Activated T-helper 17 cell treated with anti-CD3 and anti-CD28 coated beads, Interleukin-2, amount 50 U/mL, for 72 hours (primary cell): ENCODE data around the gene TNFRSF6B. TPM values are rescaled to one million over a fixed set of nuclear protein-coding genes. Genes with fewer than 3 reads are reported as not detected.
"Not testable (repeated sequence)": the region's sequence is repeated elsewhere in the genome, so short reads cannot be mapped to it uniquely, and the experiment has no call there.

ENCODE experiments used
- ATAC-seq: fragments of 150-1000 bp; cut with Tn5 transposase; replicated peaks from 2 replicates; pipeline ENCODE4 v1.10.0; 2021; ENCODE audit warnings: mild to moderate bottlenecking, moderate library complexity
- H3K27ac Mint-ChIP-seq: one replicate; pipeline ENCODE4 v1.8.0; 2022; ENCODE audit warnings: mixed read lengths
- H3K27me3 Mint-ChIP-seq: one replicate; pipeline ENCODE4 v1.8.0; 2022; ENCODE audit warnings: mixed read lengths
- H3K36me3 Mint-ChIP-seq: one replicate; pipeline ENCODE4 v1.8.0; 2022; ENCODE audit warnings: low read depth, mild to moderate bottlenecking, mixed read lengths
- H3K4me1 Mint-ChIP-seq: one replicate; pipeline ENCODE4 v1.8.0; 2022; ENCODE audit warnings: mixed read lengths
- H3K4me3 Mint-ChIP-seq: one replicate; pipeline ENCODE4 v1.8.0; 2022; ENCODE audit warnings: mild to moderate bottlenecking, mixed read lengths
- H3K9me3 Mint-ChIP-seq: one replicate; pipeline ENCODE4 v1.8.0; 2022; ENCODE audit warnings: mixed read lengths
- total RNA-seq, 2 donors: library from RNA; stranded (reverse); gene quantifications; one replicate each; pipeline ENCODE4 v1.2.3, GENCODE V29; 2022

Gene TNFRSF6B, protein sequence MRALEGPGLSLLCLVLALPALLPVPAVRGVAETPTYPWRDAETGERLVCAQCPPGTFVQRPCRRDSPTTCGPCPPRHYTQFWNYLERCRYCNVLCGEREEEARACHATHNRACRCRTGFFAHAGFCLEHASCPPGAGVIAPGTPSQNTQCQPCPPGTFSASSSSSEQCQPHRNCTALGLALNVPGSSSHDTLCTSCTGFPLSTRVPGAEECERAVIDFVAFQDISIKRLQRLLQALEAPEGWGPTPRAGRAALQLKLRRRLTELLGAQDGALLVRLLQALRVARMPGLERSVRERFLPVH
- total RNA-seq, result not detected

DNA sequence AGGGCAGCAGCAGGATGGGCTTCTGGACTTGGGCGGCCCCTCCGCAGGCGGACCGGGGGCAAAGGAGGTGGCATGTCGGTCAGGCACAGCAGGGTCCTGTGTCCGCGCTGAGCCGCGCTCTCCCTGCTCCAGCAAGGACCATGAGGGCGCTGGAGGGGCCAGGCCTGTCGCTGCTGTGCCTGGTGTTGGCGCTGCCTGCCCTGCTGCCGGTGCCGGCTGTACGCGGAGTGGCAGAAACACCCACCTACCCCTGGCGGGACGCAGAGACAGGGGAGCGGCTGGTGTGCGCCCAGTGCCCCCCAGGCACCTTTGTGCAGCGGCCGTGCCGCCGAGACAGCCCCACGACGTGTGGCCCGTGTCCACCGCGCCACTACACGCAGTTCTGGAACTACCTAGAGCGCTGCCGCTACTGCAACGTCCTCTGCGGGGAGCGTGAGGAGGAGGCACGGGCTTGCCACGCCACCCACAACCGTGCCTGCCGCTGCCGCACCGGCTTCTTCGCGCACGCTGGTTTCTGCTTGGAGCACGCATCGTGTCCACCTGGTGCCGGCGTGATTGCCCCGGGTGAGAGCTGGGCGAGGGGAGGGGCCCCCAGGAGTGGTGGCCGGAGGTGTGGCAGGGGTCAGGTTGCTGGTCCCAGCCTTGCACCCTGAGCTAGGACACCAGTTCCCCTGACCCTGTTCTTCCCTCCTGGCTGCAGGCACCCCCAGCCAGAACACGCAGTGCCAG is at the start of gene TNFRSF6B:
TSS of gene TNFRSF6B (plus strand) at position 25 of the 729 bp plus-strand sequence. CDS start at position 141, 116 bp downstream.
- H3K4me3 Mint-ChIP-seq, result peak within 1 kb of the TSS; percentile 39
- no peaks in the 10 kb centered on the region for H3K4me1 Mint-ChIP-seq
- peaks cover 10% of the 10 kb centered on the region for H3K36me3 Mint-ChIP-seq
- no peaks in the 10 kb centered on the region for H3K9me3 Mint-ChIP-seq
- no peaks in the 10 kb centered on the region for H3K27me3 Mint-ChIP-seq
- H3K27ac Mint-ChIP-seq, result peak within 1 kb of the TSS; percentile 33
- ATAC-seq, result no peak

DNA sequence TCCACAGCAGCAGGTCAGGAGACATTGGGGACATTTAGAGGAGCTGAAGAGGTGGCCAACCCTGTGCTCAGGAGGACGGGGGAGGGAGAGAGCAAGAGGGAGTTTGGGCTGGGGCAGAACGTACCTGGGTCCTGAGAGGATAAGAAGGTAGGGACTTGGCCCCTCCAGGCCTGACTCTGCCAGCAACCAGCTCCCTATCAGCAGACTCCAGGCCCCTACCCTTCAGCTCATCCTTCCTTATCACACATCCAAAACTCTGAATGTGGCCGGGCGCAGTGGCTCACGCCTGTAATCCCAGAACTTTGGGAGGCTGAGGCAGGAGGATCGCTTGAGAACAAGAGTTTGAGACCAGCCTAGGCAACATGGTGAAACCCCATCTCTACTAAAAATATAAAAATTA is 48.3 kb upstream of the TNFRSF6B start:
- Mint-ChIP-seq H3K27ac (no peak overlapping the region), H3K9me3 (no peaks in the 10 kb centered on the region), H3K27me3 (no peaks in the 10 kb centered on the region), H3K4me3 (no peak overlapping the region), H3K4me1 (peaks cover 5% of the 10 kb centered on the region), H3K36me3 (no peaks in the 10 kb centered on the region)
- ATAC-seq, result no peak

DNA sequence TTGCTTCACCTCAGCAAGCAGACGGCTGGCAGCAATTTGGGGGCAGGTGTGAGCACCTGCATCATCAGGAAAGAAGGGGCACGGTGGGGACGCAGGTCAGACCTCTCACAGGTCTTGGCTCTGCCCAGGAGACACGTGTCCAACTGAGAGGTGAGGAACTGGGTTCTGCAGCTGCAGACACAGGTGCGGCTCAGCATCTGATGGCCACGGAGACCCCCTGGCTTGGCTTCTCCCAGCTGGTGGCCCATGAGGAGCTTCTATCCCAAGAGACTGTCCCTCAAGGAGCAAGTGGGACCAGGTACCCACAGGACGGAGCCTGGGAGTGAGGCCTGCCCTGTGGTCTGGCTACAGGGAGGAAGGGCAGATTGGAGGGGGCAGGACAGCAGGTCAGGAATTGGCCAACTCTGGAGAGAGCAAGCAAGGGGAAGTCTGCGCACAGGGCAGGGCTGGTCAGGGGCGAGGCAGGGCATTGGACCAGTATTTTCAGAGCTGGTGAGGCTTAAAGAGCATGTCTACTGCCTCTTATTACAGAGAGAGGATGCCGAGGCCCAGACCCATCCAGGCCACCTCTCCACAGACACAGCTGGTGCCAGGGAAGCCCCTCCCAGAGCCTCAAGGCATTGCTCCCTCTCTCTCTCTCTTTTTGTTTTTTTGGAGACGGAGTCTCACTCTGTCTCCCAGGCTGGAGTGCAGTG is 47.4 kb upstream of the TNFRSF6B start:
- H3K4me1 Mint-ChIP-seq, result peaks cover 5% of the 10 kb centered on the region
- no peaks in the 10 kb centered on the region for H3K36me3 Mint-ChIP-seq
- no peaks in the 10 kb centered on the region for H3K9me3 Mint-ChIP-seq
- no peaks in the 10 kb centered on the region for H3K27me3 Mint-ChIP-seq
- no peak for ATAC-seq
- no peak overlapping the region for H3K27ac Mint-ChIP-seq
- no peak overlapping the region for H3K4me3 Mint-ChIP-seq

- H3K27me3 Mint-ChIP-seq, result not testable (repeated sequence)
Measured at GRCh38 chr20:63650486-63650885, 46.0 kb upstream of the TNFRSF6B start.

GRCh38 chr20:63651942-63652191 is 44.6 kb upstream of the TNFRSF6B start:
- ATAC-seq, result no peak
- Mint-ChIP-seq H3K4me1 (peaks cover 9% of the 10 kb centered on the region), H3K4me3 (peak overlapping the region; percentile 78), H3K27me3 (no peaks in the 10 kb centered on the region), H3K36me3 (no peaks in the 10 kb centered on the region), H3K9me3 (no peaks in the 10 kb centered on the region), H3K27ac (peak overlapping the region; percentile 70)

More at GRCh38 chr20:63650486-63650885, 46.0 kb upstream of the TNFRSF6B start:
- H3K36me3 Mint-ChIP-seq, H3K27ac Mint-ChIP-seq, H3K9me3 Mint-ChIP-seq, ATAC-seq, H3K4me3 Mint-ChIP-seq, H3K4me1 Mint-ChIP-seq: not testable (repeated sequence)

DNA sequence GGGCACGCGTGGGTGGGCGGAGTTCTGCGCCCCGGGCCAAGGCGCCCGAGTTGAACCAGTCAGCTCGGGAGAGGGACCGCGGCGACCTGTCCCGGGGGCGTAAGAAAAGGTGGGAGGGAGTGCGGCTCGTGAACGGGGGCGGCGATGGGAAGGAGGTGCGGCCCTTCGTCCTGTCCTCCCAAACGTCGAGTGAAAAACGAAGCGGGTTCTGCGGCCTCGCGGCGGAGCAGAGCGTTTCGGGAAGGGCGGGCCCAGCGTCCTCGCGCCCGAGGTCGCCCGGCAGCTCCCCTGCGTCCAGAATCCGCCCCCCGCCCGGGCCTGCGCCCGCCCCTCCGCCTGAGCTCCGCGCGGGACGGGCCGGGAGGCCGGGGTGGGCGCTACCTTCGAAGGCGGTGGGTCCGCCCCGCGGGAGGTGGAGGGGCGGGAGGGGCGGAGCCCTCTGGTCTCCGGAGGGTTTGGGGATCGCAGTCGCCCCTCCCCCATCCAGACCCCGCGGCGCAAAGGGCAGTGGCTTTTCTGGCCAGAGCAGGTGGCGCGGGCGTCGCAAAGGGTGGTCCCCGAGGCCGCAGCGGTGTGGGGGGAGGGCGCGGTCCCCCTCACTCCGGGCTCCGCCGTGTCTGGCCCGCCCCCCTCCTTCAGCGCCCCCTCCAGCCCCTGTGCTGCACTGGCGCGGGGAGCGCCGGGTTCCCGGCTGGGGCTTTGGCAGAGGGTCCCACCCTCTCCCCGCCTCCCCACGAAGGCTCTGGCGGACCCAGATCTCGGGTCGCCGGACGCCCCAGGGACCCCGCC is 44.1 kb upstream of the TNFRSF6B start:
- Mint-ChIP-seq H3K36me3 (no peaks in the 10 kb centered on the region), H3K27me3 (no peaks in the 10 kb centered on the region)

DNA sequence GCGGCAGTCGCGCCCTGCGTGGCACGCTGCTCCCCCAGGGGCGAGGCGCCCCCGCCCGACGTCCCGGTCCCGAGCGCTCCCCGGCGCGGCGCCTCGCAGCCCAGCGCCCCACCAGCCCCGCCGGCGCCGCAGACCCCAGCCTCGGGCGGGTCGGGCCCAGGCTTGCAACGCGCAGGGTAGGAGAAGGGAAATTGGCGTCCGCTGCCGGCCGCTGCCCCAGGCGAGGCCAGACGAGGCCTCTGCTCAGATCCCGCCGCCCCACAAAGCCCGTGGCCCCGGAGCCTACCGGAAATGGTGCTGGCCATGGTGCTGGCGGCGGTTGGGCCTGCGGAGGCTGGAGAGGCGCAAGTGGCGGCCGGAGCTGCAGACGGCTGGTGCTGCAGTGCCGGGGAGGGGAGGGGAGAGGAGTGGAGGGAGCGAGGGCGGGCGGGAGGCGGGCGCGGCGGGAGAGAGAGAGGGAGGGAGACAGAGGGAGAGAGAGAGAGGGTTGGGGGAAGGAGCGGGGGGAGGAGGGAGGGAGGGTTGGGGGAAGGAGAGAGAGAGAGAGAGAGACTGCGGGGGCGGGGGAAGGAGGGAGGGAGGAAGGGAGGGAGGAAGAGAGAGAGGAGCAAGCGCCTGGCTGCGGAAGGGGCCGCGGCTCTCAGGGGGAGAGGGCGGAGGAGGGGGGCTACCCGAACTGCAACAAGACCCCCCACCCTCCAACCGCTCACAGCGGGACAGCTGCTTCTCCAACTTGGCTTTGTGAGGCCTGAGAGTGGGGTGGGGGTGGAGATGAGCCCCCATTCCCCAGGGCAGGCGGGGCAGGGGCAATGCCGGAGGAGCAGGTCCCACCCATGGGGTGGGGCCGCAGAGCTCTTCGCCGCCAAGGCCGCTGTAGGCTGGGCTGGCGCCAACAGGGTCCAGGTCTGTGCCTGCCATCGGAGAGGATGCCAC is 43.1 kb upstream of the TNFRSF6B start, which contains the start of gene STMN3:
TSS of gene STMN3 (minus strand) at position 384 of the 933 bp plus-strand sequence. CDS start at position 305, 79 bp downstream.
- ATAC-seq, result peak; percentile 72
- Mint-ChIP-seq H3K4me1 (peaks cover 9% of the 10 kb centered on the region), H3K9me3 (no peaks in the 10 kb centered on the region), H3K4me3 (peak within 1 kb of the TSS; percentile 90), H3K27ac (peak within 1 kb of the TSS; percentile 85), H3K36me3 (peaks cover 4% of the 10 kb centered on the region), H3K27me3 (no peaks in the 10 kb centered on the region)

More for the DNA sequence above, 44.1 kb upstream of the TNFRSF6B start:
- ATAC-seq, result peak; percentile 8
- no peaks in the 10 kb centered on the region for H3K9me3 Mint-ChIP-seq
- H3K27ac Mint-ChIP-seq, result no peak overlapping the region
- peaks cover 9% of the 10 kb centered on the region for H3K4me1 Mint-ChIP-seq
- peak overlapping the region; percentile 78 for H3K4me3 Mint-ChIP-seq

GRCh38 chr20:63653974-63654668 is 42.3 kb upstream of the TNFRSF6B start:
- Mint-ChIP-seq H3K27ac (peak overlapping the region; percentile 85), H3K4me3 (peak overlapping the region; percentile 90), H3K9me3 (no peaks in the 10 kb centered on the region), H3K4me1 (peaks cover 14% of the 10 kb centered on the region), H3K36me3 (peaks cover 12% of the 10 kb centered on the region), H3K27me3 (no peaks in the 10 kb centered on the region)
- peak; percentile 24 for ATAC-seq

GRCh38 chr20:63655249-63655648 is 41.2 kb upstream of the TNFRSF6B start:
- ATAC-seq, result no peak
- H3K27ac Mint-ChIP-seq, result no peak overlapping the region

GRCh38 chr20:63656451-63656850 is 40.0 kb upstream of the TNFRSF6B start:
- no peak for ATAC-seq
- H3K4me3 Mint-ChIP-seq, result peak overlapping the region; percentile 97
- no peak overlapping the region for H3K27ac Mint-ChIP-seq
- no peaks in the 10 kb centered on the region for H3K27me3 Mint-ChIP-seq
- no peaks in the 10 kb centered on the region for H3K9me3 Mint-ChIP-seq
- H3K4me1 Mint-ChIP-seq, result peaks cover 12% of the 10 kb centered on the region
- H3K36me3 Mint-ChIP-seq, result peaks cover 29% of the 10 kb centered on the region

More at GRCh38 chr20:63655249-63655648, 41.2 kb upstream of the TNFRSF6B start:
- H3K4me1 Mint-ChIP-seq, result peaks cover 14% of the 10 kb centered on the region
- no peaks in the 10 kb centered on the region for H3K9me3 Mint-ChIP-seq
- no peaks in the 10 kb centered on the region for H3K27me3 Mint-ChIP-seq
- peaks cover 23% of the 10 kb centered on the region for H3K36me3 Mint-ChIP-seq
- no peak overlapping the region for H3K4me3 Mint-ChIP-seq

DNA sequence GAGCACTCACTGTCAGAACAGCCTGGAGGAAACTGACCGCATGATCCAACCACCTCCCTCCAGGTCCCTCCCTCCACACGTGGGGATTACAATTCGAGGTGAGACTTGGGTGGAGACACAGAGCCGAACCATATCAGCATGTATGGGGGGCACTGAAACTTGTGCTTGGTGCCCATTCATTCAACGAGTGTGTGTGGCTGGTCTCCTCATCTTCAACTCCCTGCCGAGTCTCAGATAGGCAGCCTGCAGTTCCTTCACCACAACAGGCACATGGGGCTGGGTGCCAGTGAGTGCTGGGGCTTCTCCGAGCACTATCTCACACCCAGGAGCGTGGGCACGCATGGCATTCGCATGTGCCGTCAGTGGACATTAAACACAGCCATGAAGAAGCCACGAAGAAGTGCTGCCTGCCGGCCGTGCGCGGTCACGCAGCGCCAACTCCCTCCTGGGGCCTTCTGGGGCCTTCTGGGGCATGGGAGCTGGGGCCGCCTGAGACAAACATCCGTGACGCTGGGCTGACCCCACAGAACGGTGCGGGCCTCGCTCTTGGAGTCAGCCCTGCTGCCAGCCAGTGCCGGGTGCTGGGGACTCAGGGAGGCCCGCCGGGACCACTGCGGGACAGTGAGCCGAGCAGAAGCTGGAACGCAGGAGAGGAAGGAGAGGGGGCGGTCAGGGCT is 39.1 kb upstream of the TNFRSF6B start:
- Mint-ChIP-seq H3K27me3 (no peaks in the 10 kb centered on the region), H3K4me1 (peaks cover 9% of the 10 kb centered on the region), H3K27ac (peak overlapping the region; percentile 95), H3K36me3 (peaks cover 34% of the 10 kb centered on the region), H3K4me3 (peak overlapping the region; percentile 97), H3K9me3 (no peaks in the 10 kb centered on the region)
- no peak for ATAC-seq

DNA sequence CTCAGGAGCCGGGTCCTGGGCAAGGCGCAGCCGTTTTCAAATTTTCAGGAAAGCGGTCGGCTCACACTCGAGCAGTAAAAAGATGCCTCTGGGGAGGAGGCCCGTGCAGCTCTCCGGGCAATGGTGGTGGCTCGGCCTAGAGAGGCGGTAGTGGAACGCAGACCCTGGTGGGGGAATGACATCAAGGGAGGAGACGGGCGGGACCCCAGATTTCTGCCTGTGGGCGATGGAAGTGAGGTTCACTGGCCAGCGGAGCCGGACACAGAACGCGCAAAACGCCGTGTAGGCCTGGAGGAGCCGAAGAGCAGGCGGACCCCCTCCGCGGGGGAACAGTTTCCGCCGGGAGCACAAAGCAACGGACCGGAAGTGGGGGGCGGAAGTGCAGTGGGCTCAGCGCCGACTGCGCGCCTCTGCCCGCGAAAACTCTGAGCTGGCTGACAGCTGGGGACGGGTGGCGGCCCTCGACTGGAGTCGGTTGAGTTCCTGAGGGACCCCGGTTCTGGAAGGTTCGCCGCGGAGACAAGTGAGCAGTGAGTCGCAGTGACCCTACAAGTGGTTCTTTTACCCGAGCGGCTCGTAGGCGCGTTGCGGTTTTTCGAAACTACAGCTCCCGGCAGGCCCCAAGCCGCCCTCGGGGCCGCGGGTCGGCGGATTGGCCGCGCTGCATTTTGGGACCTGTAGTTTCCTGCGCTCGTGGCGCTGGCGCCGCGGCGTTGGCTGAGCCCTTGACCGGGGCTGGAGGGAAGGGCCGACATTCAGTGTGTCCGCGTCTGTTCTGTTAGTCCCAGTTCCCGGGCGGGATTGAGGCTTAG is 38.3 kb upstream of the TNFRSF6B start, which contains the start of gene RTEL1:
TSS of gene RTEL1 (plus strand) at position 376 of the 812 bp plus-strand sequence. CDS start 1,091 bp downstream, outside the sequence.
- H3K36me3 Mint-ChIP-seq, result peaks cover 37% of the 10 kb centered on the region
- H3K9me3 Mint-ChIP-seq, result no peaks in the 10 kb centered on the region
- H3K4me1 Mint-ChIP-seq, result peaks cover 9% of the 10 kb centered on the region
- peak; percentile 89 for ATAC-seq
- H3K27me3 Mint-ChIP-seq, result no peaks in the 10 kb centered on the region
- peak within 1 kb of the TSS; percentile 95 for H3K27ac Mint-ChIP-seq
- H3K4me3 Mint-ChIP-seq, result peak within 1 kb of the TSS; percentile 97
